Measurements from ENCODE around the gene COQ8A. TPM values are rescaled to one million over a fixed set of nuclear protein-coding genes. Genes with fewer than 3 reads are reported as not detected.
"Not testable (repeated sequence)": the region's sequence is repeated elsewhere in the genome, so short reads cannot be mapped to it uniquely, and the experiment has no call there.

COQ8A gene
- total RNA-seq, 1 donor = 3.0 TPM

- H3K4me3 ChIP-seq (ENCODE audit: low read depth, low read length) = no peak overlapping the region
- TF ChIP-seq CTCF (IDR thresholded peaks at IDR 0.05; ENCODE audit: insufficient read depth, low read depth, low read length) = no peak
- DNase-seq (ENCODE audit: low read depth) = no peak
Observed at GRCh38 chr1:226990133-226990716, 50.1 kb downstream of the COQ8A start.

GRCh38 chr1:226991920-226992319, 51.8 kb downstream of the COQ8A start:
- no peak for TF ChIP-seq CTCF (IDR thresholded peaks at IDR 0.05; ENCODE audit: insufficient read depth, low read depth, low read length)
- no peak for DNase-seq (ENCODE audit: low read depth)
- no peak overlapping the region for H3K4me3 ChIP-seq (ENCODE audit: low read depth, low read length)

GRCh38 chr1:226993814-226994585, 53.9 kb downstream of the COQ8A start:
- no peak for TF ChIP-seq CTCF (IDR thresholded peaks at IDR 0.05; ENCODE audit: insufficient read depth, low read depth, low read length)
- H3K4me3 ChIP-seq (ENCODE audit: low read depth, low read length) = no peak overlapping the region
- no peak for DNase-seq (ENCODE audit: low read depth)

- no peak for DNase-seq (ENCODE audit: low read depth)
- no peak for TF ChIP-seq CTCF (IDR thresholded peaks at IDR 0.05; ENCODE audit: insufficient read depth, low read depth, low read length)
- H3K4me3 ChIP-seq (ENCODE audit: low read depth, low read length) = no peak overlapping the region
Observed at GRCh38 chr1:226994586-226995364, 54.7 kb downstream of the COQ8A start.

- DNase-seq (ENCODE audit: low read depth) = no peak
- no peak overlapping the region for H3K4me3 ChIP-seq (ENCODE audit: low read depth, low read length)
- TF ChIP-seq CTCF (IDR thresholded peaks at IDR 0.05; ENCODE audit: insufficient read depth, low read depth, low read length) = no peak
Observed at GRCh38 chr1:226995365-226996332, 55.6 kb downstream of the COQ8A start.

GRCh38 chr1:226999579-226999978, 59.5 kb downstream of the COQ8A start:
- DNase-seq (ENCODE audit: low read depth); H3K4me3 ChIP-seq (ENCODE audit: low read depth, low read length): not testable (repeated sequence)
